Measurements from ENCODE around the gene MAGEA2B.
"Not testable (repeated sequence)": the region's sequence is repeated elsewhere in the genome, so short reads cannot be mapped to it uniquely, and the experiment has no call there.

DNA sequence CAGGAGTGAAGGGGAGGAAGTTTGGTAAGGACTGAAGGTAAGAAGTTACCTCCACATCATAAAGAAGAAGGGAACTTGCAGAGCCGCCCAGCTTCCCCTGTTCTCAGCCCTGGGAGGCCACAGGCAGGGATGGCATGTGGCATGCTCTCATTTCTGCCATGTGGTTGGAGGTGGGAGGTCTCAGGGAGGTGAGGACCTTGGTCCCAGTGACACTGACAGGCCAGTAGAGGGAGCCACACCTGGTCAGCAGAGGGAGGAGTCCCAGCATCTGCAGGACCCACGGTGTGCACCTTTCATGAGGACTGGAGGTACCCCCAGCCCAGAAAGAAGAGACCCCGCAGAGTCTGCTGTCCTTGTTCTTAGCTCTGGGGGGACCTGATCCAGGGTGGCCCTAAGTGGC is 33.4 kb upstream of the MAGEA2B start:
- TF ChIP-seq, protein P1, sequence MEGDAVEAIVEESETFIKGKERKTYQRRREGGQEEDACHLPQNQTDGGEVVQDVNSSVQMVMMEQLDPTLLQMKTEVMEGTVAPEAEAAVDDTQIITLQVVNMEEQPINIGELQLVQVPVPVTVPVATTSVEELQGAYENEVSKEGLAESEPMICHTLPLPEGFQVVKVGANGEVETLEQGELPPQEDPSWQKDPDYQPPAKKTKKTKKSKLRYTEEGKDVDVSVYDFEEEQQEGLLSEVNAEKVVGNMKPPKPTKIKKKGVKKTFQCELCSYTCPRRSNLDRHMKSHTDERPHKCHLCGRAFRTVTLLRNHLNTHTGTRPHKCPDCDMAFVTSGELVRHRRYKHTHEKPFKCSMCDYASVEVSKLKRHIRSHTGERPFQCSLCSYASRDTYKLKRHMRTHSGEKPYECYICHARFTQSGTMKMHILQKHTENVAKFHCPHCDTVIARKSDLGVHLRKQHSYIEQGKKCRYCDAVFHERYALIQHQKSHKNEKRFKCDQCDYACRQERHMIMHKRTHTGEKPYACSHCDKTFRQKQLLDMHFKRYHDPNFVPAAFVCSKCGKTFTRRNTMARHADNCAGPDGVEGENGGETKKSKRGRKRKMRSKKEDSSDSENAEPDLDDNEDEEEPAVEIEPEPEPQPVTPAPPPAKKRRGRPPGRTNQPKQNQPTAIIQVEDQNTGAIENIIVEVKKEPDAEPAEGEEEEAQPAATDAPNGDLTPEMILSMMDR (conservative IDR thresholded peaks at IDR 0.05) = not testable (repeated sequence)
- TF ChIP-seq ZFX (IDR thresholded peaks at IDR 0.05) = not testable (repeated sequence)
